K562 (cell line): ENCODE measurements around the gene KMT2D.

Experiments used
- TCF7L2 ChIP-seq: fragments of 150-350 bp; IDR thresholded peaks from 2 replicates; pipeline ENCODE4 v1.6.1; 2016; ENCODE audit warnings: low read depth, mild to moderate bottlenecking, low read length, moderate library complexity
- TF ChIP-seq, protein P1 (sequence below), 3 experiments: IDR thresholded peaks in 2 of 3; conservative IDR thresholded peaks in 1 of 3; 2 replicates each; pipeline ENCODE4 v1.5.1; 2011 to 2012; ENCODE audit warnings: low read length in 3 of 3, mild to moderate bottlenecking in 3 of 3, control low read depth in 2 of 3, improper control_type of control experiment in 1 of 3, inconsistent platforms in 1 of 3, low read depth in 1 of 3, mixed read lengths in 1 of 3, moderate library complexity in 1 of 3; ENCODE audit not compliant: insufficient read depth in 2 of 3

DNA sequence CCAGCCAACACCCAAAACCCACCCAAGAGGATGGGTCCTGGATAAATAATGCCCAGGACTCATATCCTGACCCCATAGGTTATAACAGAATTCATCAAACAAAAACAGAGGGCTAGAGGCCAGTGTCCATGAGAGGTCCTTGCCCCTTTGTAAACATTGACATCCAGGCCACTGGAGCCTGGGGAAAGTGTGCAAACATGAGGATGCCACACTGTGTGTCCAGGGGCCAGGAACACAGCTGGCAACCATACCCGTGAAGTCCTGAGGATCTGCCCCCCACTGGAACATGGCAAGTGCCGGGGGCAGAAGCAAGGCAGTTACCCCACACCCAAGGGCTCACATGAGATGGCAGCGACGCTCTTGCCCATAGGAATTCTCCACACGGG lies 4.2 kb upstream of the KMT2D start:
- no peak for TF ChIP-seq TCF7L2
- TF ChIP-seq, protein P1, sequence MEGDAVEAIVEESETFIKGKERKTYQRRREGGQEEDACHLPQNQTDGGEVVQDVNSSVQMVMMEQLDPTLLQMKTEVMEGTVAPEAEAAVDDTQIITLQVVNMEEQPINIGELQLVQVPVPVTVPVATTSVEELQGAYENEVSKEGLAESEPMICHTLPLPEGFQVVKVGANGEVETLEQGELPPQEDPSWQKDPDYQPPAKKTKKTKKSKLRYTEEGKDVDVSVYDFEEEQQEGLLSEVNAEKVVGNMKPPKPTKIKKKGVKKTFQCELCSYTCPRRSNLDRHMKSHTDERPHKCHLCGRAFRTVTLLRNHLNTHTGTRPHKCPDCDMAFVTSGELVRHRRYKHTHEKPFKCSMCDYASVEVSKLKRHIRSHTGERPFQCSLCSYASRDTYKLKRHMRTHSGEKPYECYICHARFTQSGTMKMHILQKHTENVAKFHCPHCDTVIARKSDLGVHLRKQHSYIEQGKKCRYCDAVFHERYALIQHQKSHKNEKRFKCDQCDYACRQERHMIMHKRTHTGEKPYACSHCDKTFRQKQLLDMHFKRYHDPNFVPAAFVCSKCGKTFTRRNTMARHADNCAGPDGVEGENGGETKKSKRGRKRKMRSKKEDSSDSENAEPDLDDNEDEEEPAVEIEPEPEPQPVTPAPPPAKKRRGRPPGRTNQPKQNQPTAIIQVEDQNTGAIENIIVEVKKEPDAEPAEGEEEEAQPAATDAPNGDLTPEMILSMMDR (IDR thresholded peaks at IDR 0.05 in 2 of 3, conservative IDR thresholded peaks at IDR 0.05 in 1 of 3; ENCODE audit: insufficient read depth in 2 of 3, low read depth in 1 of 3, low read length in 3 of 3) = no peak
